GM18499 (cell line): ENCODE data around the gene PIAS3.
"Not testable (repeated sequence)": the region's sequence is repeated elsewhere in the genome, so short reads cannot be mapped to it uniquely, and the experiment has no call there.

Experiments used
- ATAC-seq: cut with Tn5 transposase; IDR thresholded peaks from one replicate; pipeline ENCODE4 v1.9.1; 2021; ENCODE audit warnings: moderate number of reproducible peaks; ENCODE audit not compliant: insufficient read depth, unreplicated experiment

PIAS3 gene

DNA sequence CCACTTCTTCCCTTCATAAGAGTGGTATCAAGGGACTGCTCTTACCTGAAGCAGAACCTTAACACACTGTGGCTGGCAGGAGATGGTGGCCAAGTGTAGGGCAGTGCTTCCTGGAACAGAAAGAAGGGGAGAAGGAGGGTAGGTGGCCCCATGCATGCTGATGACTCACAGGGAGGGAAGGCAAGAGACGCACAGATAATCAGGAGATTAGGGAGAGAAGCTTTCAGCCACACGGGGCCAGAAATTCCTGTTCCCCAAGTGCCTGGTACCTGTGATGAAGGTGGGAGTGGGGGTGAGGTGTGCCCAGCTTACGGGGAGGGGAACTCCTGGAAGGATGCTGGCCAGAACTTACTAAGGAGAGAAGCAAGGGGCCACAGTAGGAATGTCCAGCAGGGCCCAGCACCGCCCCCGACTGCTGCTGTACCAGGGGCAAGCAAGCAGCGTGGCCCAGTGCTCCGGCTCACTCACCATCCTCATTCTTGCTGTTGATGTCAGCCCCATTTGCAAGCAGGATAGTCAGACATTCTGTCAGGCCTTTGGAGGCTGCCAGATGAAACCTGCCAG lies 19.1 kb upstream of the PIAS3 start:
- ATAC-seq, result no peak

DNA sequence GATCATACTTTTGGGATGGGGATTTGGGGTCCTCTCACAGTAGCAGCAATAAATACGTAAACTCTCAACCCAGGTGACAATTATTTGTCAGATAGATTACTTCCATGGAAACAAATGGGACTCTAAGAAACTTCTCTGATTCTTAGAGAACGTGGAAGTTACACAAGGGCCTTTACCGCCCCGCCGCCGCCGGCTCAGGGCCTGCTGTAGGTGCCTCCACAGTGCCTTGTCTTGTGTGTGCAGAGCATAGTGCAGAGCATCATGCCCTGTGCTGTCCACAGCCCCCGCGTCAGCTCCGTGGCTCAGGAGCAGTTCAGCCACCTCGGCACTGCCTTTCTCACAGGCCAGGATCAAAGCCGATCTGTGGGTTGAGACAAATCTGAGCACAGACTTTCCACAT lies 15.8 kb upstream of the PIAS3 start:
- ATAC-seq, result no peak

DNA sequence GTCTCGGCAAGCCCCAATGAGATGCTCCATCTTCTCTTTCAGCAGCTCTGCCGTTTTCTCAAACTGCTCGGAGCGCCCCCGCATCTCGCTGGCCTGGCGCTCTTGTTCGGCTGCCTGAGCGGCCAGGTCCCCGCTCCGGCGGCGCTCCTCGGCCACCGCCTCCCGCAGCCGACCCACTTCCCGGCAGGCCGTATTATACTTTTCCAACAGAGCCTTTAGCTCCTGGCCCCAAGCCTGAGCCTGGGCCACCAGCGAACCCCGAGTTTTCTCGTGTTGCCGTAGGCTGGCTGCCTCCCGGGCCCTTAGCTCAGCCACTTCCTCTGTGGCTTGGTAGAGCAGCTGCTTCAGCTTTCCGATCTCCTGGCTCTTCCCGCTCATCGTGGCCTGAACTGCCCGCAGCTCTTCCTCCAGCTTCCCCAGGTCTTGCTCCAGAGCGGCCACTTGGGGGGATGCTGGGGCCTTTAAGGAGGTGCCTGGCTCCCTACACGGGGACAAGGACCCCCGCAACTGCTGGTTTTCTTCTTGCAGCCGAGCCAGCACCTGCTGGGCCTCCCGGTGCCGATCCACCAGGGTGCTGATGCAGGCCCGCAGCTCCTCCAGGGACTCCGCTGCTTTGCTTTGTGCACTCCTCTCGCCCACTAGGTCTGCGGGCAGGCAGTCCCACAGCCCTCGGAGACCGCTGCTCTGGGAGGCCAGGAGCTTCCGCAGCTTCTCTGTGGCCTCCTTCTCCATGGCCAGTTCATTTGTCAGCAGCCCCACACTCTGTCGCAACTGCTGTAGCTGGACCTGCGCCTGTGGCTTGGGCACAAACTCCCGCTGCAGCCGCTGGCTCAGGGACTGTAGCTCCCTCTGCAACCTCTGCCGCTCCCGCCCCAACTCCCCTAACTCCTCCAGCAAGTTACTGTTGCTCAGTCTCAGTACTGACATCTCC lies 13.4 kb upstream of the PIAS3 start:
- ATAC-seq, result no peak

- ATAC-seq, result no peak
Measured at GRCh38 chr1:145868232-145868631, 9.4 kb upstream of the PIAS3 start.

DNA sequence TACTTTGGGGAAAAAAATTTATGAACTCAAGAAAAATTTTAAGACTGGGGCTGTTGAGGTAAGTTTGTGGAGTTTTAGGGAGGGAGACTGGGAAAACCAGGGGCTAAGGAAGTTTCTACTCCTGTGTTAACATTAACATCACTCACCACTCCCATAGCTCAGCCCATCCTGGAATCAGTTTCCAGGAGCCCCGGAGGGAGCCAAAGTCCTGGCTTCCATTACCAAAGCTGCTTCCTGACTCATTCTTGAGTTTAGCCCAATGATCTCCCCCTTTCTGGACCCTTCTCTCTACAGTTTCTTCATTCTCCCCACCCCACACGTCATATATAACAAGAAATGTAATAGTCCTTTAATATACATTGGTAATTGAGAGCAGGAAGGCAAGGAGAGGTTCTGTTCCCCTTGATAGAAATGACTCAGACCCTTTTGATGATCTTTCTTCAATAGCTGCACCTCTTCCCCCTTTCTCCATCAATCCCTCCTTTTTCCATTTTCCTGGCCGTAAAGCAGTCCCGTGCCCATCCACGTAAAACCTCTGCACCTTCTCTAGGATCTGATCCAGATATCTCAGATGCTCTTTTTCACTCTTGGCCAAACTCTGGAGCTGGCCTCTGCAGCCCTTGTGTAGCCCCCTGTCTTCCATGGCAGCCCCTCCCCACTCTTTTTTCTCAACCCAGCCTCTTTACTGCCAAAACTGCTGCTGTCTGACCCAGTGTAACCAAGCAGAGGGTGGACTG lies 4.6 kb upstream of the PIAS3 start:
- ATAC-seq, result no peak

DNA sequence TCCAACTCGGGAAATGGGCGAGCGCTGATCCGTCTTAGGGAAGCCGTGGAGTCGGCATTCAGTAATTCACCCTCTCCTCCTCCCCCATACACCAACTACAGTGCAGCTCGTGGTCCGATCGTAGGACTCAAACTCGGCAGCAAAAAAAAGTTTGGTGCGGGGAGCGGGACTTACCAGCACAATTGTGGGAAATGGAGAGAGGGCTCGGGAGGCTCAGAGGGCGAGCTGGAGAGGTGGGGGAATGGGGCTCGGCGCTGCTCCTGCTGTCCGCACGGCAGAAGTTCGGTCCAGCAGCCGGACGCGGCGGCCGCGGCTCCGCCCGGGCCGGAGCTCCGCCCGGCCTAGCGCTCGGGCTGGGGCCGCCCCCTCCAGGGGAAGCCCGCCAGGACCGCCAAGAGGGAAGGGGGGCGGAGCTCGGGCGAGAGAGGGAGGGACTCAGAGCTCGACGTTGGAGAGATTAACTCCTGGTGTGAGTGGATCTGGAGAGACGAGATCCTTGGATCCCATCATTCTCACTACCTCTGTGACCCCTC lies 676 bp upstream of the PIAS3 start:
- ATAC-seq, result peak; percentile 32

- no peak for ATAC-seq
Measured at GRCh38 chr1:145858238-145858900, 512 bp downstream of the PIAS3 start.

- no peak for ATAC-seq
Measured at GRCh38 chr1:145857170-145857569, 1.7 kb downstream of the PIAS3 start.

DNA sequence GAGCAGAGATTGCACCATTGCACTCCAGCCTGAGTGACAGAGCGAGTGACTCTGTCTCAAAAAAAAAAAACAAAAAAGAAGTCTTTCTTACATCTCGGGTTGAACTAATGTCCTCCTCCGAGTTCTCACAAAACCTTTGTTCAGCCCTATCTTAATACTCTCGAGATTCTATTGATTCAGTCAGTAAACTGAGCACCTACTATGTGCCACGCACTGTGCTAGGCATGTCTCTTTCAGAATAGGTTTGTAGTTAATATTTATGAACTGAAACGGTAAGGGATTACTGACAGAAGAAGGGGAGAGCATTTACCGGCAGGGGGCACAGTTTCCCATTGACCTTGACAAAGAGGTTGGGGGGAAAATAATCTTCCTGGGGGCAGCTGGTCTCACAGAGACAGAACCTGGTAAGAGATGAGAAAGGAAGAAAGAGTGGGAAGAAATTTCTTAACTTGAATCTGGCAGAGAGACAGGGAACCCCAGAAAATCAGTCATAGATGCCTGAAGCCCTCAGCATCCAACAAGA lies 3.4 kb downstream of the PIAS3 start:
- no peak for ATAC-seq

- ATAC-seq, result no peak
Measured at GRCh38 chr1:145849356-145850160, 9.3 kb downstream of the PIAS3 start.

DNA sequence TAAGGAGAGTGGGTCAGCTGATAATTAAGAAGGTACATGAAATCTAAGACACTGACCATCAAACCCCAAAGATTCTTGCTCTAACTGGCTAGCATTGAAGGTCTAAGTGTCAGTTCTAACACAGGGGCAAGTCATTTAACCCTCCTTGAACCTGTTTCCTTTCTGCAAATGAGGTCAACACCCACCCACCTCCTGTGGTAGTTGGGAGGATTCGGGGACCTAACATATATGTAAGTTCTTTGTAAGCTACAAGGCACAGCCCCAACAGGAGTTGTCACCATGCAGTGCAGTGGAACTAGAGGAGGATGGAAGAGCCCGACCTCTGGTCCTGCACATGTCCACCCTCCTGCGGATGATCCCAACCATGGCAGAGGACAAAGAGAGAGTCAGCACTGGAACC lies 11.1 kb downstream of the PIAS3 start:
- ATAC-seq, result no peak

DNA sequence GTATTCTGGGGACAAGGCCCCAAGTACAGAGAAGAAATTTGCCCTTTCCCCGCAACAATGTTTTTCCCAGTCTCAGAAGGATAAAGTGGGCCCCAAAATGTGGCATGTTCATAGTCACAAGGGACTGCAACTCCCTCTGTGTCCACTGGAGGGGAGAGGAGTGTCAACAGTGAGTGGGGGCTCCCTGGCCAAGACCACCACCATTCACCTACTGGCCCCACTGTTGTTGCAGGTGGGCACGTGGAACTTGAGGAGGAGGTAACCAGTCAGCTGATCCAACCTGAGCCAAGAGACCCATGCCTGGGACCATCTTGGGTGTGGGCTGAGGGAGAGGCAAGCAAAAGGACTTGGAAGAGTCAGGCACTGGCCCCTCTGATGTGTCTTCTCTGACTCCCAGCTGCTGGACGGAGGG lies 12.7 kb downstream of the PIAS3 start:
- ATAC-seq, result no peak

GRCh38 chr1:145845514-145846161 lies 13.2 kb downstream of the PIAS3 start, which contains the start of gene NUDT17:
Gene NUDT17, plus strand, starts transcription at chr1:145845630. Its CDS starts 11 bp downstream, at chr1:145845641.
- ATAC-seq, result no peak

DNA sequence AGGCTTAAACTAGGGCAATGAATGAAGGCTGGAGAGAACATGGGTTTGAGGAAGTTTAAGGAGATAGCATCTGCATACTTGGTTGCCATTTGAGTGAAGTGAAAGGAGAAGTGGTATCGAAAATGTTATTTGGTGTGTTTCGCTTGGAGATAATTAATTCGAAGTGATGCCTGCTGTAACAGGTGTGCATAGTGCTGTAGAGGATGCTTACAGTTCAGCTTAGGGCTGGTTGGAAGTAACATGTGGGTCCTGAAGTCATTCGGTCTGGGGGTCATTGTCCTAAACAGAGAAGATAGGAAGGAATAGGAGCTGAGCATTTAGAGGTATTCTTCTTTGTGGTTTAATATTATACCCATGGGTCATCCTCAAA lies 13.8 kb downstream of the PIAS3 start:
- ATAC-seq, result peak; percentile 53

DNA sequence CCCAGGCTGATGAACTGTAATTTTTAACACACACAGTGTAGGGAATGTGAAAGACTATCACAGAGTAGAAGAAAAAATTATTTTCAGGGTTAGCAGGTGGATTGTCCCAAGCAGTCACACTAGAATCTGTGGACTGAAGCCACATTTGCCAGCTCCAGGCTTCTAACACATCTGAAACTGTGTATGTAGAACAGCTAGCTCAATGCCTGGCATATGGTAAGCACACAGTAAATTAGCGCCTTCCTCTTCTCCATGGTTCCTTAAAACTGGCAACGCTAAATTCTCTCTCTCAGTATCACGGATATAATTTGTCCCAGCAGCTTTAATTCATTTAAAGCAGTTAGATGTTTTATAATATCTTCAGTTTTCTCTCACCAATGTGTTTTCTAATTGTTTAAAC lies 15.8 kb downstream of the PIAS3 start:
- no peak for ATAC-seq

DNA sequence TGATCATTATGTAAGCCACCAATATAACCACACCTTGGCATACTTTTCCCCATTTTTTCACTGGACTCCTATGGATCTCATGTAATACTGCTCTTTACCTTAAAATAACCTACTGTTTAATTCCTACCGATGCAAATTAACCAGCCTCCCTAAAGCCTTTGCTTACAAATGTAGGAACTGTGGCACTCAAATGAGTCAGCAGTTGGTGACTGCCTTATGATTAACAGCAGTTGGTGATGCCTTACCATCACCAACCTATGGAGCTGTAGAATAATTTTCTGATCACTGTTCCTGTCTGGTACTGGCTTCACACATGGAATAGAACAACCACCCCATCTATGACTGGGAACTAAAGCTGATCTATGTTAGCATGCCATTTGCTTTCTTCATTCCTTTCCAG lies 21.2 kb downstream of the PIAS3 start:
- no peak for ATAC-seq

DNA sequence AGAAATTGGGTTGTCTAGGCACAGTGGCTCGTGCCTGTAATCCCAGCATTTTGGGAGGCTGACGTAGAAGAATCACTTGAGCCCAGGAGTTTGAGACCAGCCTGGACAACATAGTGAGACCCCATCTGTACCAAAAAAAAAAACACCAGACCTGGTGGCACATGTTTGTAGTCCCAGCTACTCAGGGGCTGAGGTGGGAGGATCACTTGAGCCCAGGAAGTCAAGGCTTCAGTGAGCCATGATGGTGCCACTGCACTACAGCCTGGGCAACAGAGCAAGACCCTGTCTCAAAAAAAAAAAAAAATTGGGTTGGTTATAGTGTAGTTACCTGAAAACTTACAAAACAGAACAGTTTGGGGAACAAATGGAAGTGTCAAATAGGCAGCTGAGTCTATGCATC lies 28.1 kb downstream of the PIAS3 start:
- ATAC-seq, result not testable (repeated sequence)

- no peak for ATAC-seq
Measured at GRCh38 chr1:145828367-145829026, 30.4 kb downstream of the PIAS3 start.
